Right atrium auricular region (tissue), 2 donors: ENCODE results near the gene CYP2D6. TPM values are rescaled to one million over a fixed set of nuclear protein-coding genes. Genes with fewer than 3 reads are reported as not detected.
"Not testable (repeated sequence)": the region's sequence is repeated elsewhere in the genome, so short reads cannot be mapped to it uniquely, and the experiment has no call there.

Experiments
- DNase-seq: peaks from one replicate; pipeline ENCODE4 v3.0.0-alpha.2; 2019; ENCODE audit warnings: low spot score
- H3K27ac ChIP-seq, 2 donors: fragments of 200-600 bp; sonication (generic); 1 replicate in 1 of 2; 2 replicates in 1 of 2; pipeline ENCODE4 v1.5.1; 2016 to 2019
- H3K27me3 ChIP-seq, 2 donors: fragments of 200-600 bp; sonication (generic); one replicate each; pipeline versions ENCODE4 v1.5.1 to v1.6.0; 2017 to 2019
- H3K36me3 ChIP-seq: fragments of 200-600 bp; sonication (generic); one replicate; pipeline ENCODE4 v1.5.1; 2016
- H3K4me1 ChIP-seq, 2 donors: fragments of 200-600 bp; sonication (generic); one replicate each; pipeline versions ENCODE4 v1.5.1 to v1.6.0; 2017 to 2019
- H3K4me3 ChIP-seq, 2 donors: fragments of 200-600 bp; sonication (generic); 1 replicate in 1 of 2; 2 replicates in 1 of 2; pipeline ENCODE4 v1.5.1; 2017 to 2019; ENCODE audit warnings: mild to moderate bottlenecking in 1 of 2, moderate library complexity in 1 of 2
- H3K9me3 ChIP-seq, 2 donors: fragments of 200-600 bp; sonication (generic); one replicate each; pipeline ENCODE4 v1.5.1; 2019
- total RNA-seq, 2 donors: library from RNA; depleted of rRNA; stranded (reverse); fragments of >200 nt; gene quantifications; one replicate each; pipeline ENCODE4 v1.1.0, GENCODE V29; 2016
- TF ChIP-seq, protein P1 (sequence below), 2 donors: fragments of 200-600 bp; sonication (generic); IDR thresholded peaks; one replicate each; pipeline ENCODE4 v1.5.1; 2019; ENCODE audit warnings: antibody characterized with exemption in 2 of 2

Gene CYP2D6
- total RNA-seq, 2 donors from 2014 or later: not detected

DNA sequence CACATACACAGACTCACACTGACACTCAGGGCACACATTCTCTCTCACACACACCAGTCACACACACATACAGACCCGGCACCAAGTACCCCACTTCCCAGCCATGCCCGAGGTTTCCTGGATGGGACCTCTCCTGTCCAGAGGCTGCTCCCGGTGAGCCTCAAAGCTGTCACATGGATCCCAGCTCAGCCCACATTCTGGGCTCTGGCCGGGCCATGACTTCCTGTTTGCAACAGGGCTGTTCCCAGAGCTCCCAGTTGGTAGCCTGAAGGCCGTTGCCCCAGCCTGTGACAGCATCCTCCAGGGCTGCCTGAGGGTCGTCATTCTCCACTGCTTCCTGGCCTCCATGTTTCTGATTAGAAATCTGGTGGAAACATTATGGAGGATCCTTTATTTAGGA, 14.6 kb upstream of the CYP2D6 start:
- no peak for DNase-seq
- Histone ChIP-seq H3K36me3 (no peaks in the 10 kb centered on the region), H3K27me3 (no peaks in the 10 kb centered on the region), H3K9me3 (no peaks in the 10 kb centered on the region), H3K4me3 (no peak overlapping the region), H3K27ac (no peak overlapping the region), H3K4me1 (no peaks in the 10 kb centered on the region)
- TF ChIP-seq, protein P1, sequence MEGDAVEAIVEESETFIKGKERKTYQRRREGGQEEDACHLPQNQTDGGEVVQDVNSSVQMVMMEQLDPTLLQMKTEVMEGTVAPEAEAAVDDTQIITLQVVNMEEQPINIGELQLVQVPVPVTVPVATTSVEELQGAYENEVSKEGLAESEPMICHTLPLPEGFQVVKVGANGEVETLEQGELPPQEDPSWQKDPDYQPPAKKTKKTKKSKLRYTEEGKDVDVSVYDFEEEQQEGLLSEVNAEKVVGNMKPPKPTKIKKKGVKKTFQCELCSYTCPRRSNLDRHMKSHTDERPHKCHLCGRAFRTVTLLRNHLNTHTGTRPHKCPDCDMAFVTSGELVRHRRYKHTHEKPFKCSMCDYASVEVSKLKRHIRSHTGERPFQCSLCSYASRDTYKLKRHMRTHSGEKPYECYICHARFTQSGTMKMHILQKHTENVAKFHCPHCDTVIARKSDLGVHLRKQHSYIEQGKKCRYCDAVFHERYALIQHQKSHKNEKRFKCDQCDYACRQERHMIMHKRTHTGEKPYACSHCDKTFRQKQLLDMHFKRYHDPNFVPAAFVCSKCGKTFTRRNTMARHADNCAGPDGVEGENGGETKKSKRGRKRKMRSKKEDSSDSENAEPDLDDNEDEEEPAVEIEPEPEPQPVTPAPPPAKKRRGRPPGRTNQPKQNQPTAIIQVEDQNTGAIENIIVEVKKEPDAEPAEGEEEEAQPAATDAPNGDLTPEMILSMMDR (IDR thresholded peaks at IDR 0.05): no peak

DNA sequence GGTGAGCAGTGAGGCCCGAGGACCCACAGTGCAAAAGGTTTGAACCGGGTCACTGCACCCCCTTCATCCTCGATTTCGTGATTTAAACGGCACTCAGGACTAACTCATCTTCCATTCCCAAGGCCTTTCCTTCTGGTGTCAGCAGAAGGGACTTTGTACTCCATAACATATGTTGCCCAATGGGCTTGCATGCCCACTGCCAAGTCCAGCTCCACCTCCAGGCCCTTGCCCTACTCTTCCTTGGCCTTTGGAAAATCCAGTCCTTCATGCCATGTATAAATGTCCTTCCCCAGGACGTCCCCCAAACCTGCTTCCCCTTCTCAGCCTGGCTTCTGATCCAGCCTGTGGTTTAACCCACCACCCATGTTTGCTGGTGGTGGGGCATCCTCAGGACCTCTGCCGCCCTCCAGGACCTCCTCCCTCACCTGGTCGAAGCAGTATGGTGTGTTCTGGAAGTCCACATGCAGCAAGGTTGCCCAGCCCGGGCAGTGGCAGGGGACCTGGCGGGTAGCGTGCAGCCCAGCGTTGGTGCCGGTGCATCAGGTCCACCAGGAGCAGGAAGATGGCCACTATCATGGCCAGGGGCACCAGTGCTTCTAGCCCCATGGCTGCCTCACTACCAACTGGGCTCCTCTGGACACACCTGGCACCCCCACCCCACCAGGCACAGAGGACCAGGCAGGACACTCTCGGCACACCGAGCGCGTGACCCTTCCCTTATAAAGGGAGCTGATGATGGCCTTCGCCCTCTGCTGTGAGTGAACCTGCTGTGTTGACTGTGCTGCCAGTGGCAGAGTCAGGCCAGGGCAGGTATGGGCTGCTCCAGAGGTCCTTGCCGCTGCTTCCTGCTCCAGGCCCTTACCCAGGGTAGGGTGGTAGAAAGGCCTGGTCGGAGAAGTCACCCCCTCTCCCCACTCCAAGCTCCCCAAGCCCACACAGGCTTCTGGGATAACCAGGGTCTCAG, 13.5 kb upstream of the CYP2D6 start:
- not testable (repeated sequence) for H3K27me3 ChIP-seq, H3K4me3 ChIP-seq, H3K4me1 ChIP-seq, H3K36me3 ChIP-seq, H3K9me3 ChIP-seq, H3K27ac ChIP-seq, DNase-seq

- TF ChIP-seq, protein P1 (IDR thresholded peaks at IDR 0.05): no peak
- DNase-seq: no peak
- Histone ChIP-seq H3K36me3 (no peaks in the 10 kb centered on the region), H3K27me3 (no peaks in the 10 kb centered on the region), H3K4me3 (no peak overlapping the region), H3K4me1 (no peaks in the 10 kb centered on the region), H3K27ac (no peak overlapping the region), H3K9me3 (no peaks in the 10 kb centered on the region)
Measured at GRCh38 chr22:42142771-42143461, 12.3 kb upstream of the CYP2D6 start.

DNA sequence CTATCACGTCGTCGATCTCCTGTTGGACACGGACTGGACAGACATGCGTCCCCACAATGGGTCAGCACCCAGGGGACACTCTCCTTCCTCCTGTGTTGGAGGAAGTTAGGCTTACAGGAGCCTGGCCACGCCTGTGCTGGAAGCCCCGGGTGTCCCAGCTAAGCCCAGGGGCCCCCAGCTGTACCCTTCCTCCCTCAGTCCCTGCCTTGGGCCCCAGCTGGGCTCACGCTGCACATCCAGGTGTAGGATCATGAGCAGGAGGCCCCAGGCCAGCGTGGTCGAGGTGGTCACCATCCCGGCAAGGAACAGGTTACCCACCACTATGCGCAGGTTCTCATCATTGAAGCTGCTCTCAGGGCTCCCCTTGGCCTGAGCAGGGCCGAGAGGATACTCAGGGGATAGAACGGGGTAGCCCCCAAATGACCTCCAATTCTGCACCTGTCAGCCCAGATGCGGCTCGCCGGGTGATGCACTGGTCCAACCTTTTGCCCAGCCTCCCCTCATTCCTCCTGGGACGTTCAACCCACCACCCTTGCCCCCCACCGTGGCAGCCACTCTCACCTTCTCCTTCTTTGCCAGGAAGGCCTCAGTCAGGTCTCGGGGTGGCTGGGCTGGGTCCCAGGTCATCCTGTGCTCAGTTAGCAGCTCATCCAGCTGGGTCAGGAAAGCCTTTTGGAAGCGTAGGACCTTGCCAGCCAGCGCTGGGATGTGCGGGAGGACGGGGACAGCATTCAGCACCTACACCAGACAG, 10.9 kb upstream of the CYP2D6 start:
- H3K4me1 ChIP-seq, H3K4me3 ChIP-seq, H3K27ac ChIP-seq, H3K36me3 ChIP-seq, DNase-seq, H3K9me3 ChIP-seq, H3K27me3 ChIP-seq: not testable (repeated sequence)

GRCh38 chr22:42140153-42140552, 9.5 kb upstream of the CYP2D6 start:
- H3K27me3 ChIP-seq, H3K4me3 ChIP-seq, DNase-seq, H3K27ac ChIP-seq, H3K36me3 ChIP-seq, H3K4me1 ChIP-seq, H3K9me3 ChIP-seq: not testable (repeated sequence)

GRCh38 chr22:42139508-42139907, 8.9 kb upstream of the CYP2D6 start:
- H3K27me3 ChIP-seq, H3K27ac ChIP-seq, H3K4me1 ChIP-seq, H3K36me3 ChIP-seq, DNase-seq, H3K9me3 ChIP-seq, H3K4me3 ChIP-seq: not testable (repeated sequence)

- Histone ChIP-seq H3K9me3 (no peaks in the 10 kb centered on the region), H3K27ac (no peak overlapping the region), H3K4me1 (no peaks in the 10 kb centered on the region), H3K36me3 (no peaks in the 10 kb centered on the region), H3K4me3 (no peak overlapping the region), H3K27me3 (no peaks in the 10 kb centered on the region)
- DNase-seq: no peak
- TF ChIP-seq, protein P1 (IDR thresholded peaks at IDR 0.05): no peak
Measured at GRCh38 chr22:42138972-42139371, 8.4 kb upstream of the CYP2D6 start.
